H1 (cell line): Measurements from ENCODE around the gene GDPGP1.

ENCODE experiments used
- ATF3 ChIP-seq: IDR thresholded peaks from 2 replicates; pipeline ENCODE4 v1.6.1; 2011; ENCODE audit warnings: low read depth, mild to moderate bottlenecking, low read length; ENCODE audit not compliant: insufficient read depth
- CHD1 ChIP-seq: IDR thresholded peaks from 2 replicates; pipeline ENCODE4 v1.6.1; 2012; ENCODE audit warnings: low read depth, low read length, improper control_type of control experiment
- EP300 ChIP-seq, 2 experiments: IDR thresholded peaks; 1 replicate in 1 of 2; 2 replicates in 1 of 2; pipeline ENCODE4 v1.6.1; 2011 to 2012; ENCODE audit warnings: low read depth in 2 of 2, low read length in 2 of 2, mild to moderate bottlenecking in 2 of 2, borderline replicate concordance in 1 of 2, inconsistent platforms in 1 of 2, moderate library complexity in 1 of 2
- EZH2 ChIP-seq: fragments of 200-600 bp; sonication (generic); IDR thresholded peaks from 2 replicates; pipeline ENCODE4 v1.7.1; 2012; ENCODE audit warnings: low read depth, mild to moderate bottlenecking, moderate library complexity, low read length, inconsistent platforms; ENCODE audit not compliant: severe bottlenecking
- FOSL1 ChIP-seq: IDR thresholded peaks from 2 replicates; pipeline ENCODE4 v1.6.1; 2011; ENCODE audit warnings: mild to moderate bottlenecking, low read depth, low read length, moderate library complexity; ENCODE audit not compliant: insufficient read depth
- KDM1A ChIP-seq: fragments of 200-600, 300-600 bp; sonication (generic); IDR thresholded peaks from 2 replicates; pipeline ENCODE4 v1.7.1; 2016; ENCODE audit warnings: mild to moderate bottlenecking, low read length, borderline replicate concordance
- PHF8 ChIP-seq: fragments of 200-600 bp; sonication (generic); conservative IDR thresholded peaks from 2 replicates; pipeline ENCODE4 v1.7.1; 2012; ENCODE audit warnings: low read depth, mild to moderate bottlenecking, inconsistent platforms, low read length, moderate library complexity
- POLR2AphosphoS5 ChIP-seq: IDR thresholded peaks from 2 replicates; pipeline ENCODE4 v1.6.1; 2011; ENCODE audit warnings: low read depth, low read length
- RAD21 ChIP-seq, 2 experiments: IDR thresholded peaks in 1 of 2; conservative IDR thresholded peaks in 1 of 2; 2 replicates each; pipeline ENCODE4 v1.6.1; 2011; ENCODE audit warnings: low read depth in 2 of 2, low read length in 2 of 2, improper control_type of control experiment in 1 of 2, inconsistent platforms in 1 of 2, mild to moderate bottlenecking in 1 of 2, moderate library complexity in 1 of 2
- RBBP5 ChIP-seq: IDR thresholded peaks from 2 replicates; pipeline ENCODE4 v1.7.1; 2012; ENCODE audit warnings: low read depth, mild to moderate bottlenecking, inconsistent platforms, low read length, moderate library complexity, borderline replicate concordance
- TAF1 ChIP-seq: IDR thresholded peaks from 2 replicates; pipeline ENCODE4 v1.6.1; 2011; ENCODE audit warnings: mild to moderate bottlenecking, low read depth, low read length
- TF ChIP-seq, protein P1 (sequence below): IDR thresholded peaks from 2 replicates; pipeline ENCODE4 v1.6.1; 2012; ENCODE audit warnings: low read length, inconsistent platforms
- TF ChIP-seq, protein P2 (sequence below), 3 experiments: IDR thresholded peaks; 1 replicate in 2 of 3; 2 replicates in 1 of 3; pipeline versions ENCODE4 v1.5.1 to v1.6.1; 2011; ENCODE audit warnings: low read length in 3 of 3, mild to moderate bottlenecking in 3 of 3, inconsistent platforms in 2 of 3, low read depth in 1 of 3, moderate library complexity in 1 of 3; ENCODE audit not compliant: insufficient read depth in 1 of 3; ENCODE audit errors: control extremely low read depth in 1 of 3

- TF ChIP-seq, protein P1, sequence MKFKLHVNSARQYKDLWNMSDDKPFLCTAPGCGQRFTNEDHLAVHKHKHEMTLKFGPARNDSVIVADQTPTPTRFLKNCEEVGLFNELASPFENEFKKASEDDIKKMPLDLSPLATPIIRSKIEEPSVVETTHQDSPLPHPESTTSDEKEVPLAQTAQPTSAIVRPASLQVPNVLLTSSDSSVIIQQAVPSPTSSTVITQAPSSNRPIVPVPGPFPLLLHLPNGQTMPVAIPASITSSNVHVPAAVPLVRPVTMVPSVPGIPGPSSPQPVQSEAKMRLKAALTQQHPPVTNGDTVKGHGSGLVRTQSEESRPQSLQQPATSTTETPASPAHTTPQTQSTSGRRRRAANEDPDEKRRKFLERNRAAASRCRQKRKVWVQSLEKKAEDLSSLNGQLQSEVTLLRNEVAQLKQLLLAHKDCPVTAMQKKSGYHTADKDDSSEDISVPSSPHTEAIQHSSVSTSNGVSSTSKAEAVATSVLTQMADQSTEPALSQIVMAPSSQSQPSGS: no peak
- TF ChIP-seq, protein P2, sequence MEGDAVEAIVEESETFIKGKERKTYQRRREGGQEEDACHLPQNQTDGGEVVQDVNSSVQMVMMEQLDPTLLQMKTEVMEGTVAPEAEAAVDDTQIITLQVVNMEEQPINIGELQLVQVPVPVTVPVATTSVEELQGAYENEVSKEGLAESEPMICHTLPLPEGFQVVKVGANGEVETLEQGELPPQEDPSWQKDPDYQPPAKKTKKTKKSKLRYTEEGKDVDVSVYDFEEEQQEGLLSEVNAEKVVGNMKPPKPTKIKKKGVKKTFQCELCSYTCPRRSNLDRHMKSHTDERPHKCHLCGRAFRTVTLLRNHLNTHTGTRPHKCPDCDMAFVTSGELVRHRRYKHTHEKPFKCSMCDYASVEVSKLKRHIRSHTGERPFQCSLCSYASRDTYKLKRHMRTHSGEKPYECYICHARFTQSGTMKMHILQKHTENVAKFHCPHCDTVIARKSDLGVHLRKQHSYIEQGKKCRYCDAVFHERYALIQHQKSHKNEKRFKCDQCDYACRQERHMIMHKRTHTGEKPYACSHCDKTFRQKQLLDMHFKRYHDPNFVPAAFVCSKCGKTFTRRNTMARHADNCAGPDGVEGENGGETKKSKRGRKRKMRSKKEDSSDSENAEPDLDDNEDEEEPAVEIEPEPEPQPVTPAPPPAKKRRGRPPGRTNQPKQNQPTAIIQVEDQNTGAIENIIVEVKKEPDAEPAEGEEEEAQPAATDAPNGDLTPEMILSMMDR (IDR thresholded peaks at IDR 0.05; ENCODE audit: control extremely low read depth in 1 of 3, insufficient read depth in 1 of 3, low read depth in 1 of 3, low read length in 3 of 3): no peak
- no peak for TF ChIP-seq ATF3
- TF ChIP-seq TAF1: no peak
- TF ChIP-seq EZH2: no peak
- TF ChIP-seq PHF8: no peak
- no peak for TF ChIP-seq CHD1
- TF ChIP-seq EP300 (IDR thresholded peaks at IDR 0.05; ENCODE audit: borderline replicate concordance in 1 of 2, low read depth in 2 of 2, low read length in 2 of 2): no peak
- TF ChIP-seq KDM1A: no peak
- no peak for TF ChIP-seq RBBP5
- no peak for TF ChIP-seq RAD21 (IDR thresholded peaks at IDR 0.05 in 1 of 2, conservative IDR thresholded peaks at IDR 0.05 in 1 of 2; ENCODE audit: low read depth in 2 of 2, low read length in 2 of 2)
- no peak for TF ChIP-seq POLR2AphosphoS5
- no peak for TF ChIP-seq FOSL1
Observed at GRCh38 chr15:90205886-90206285, 28.1 kb upstream of the GDPGP1 start.
